ENCODE results near the gene SLC10A1.

DNA sequence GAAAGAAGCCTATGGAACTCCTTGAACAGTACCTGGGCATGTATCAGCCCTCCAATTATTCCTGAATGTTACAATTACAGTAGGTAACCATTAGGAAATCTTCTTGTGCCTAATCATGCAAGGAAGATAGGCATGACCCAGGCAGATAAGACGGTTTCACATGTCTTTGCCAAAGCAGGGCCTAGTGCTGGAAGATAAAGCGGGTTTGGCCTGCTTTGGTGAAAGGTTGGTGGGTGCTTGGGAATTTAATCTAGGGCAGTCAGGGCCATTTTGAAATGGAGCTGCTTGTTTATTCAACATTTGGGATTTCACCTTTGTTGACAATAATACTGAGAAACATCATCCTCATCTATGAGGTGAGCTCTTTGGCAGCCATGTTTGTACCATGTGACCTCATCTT is 42.6 kb downstream of the SLC10A1 start:
- TF ChIP-seq, protein P1, sequence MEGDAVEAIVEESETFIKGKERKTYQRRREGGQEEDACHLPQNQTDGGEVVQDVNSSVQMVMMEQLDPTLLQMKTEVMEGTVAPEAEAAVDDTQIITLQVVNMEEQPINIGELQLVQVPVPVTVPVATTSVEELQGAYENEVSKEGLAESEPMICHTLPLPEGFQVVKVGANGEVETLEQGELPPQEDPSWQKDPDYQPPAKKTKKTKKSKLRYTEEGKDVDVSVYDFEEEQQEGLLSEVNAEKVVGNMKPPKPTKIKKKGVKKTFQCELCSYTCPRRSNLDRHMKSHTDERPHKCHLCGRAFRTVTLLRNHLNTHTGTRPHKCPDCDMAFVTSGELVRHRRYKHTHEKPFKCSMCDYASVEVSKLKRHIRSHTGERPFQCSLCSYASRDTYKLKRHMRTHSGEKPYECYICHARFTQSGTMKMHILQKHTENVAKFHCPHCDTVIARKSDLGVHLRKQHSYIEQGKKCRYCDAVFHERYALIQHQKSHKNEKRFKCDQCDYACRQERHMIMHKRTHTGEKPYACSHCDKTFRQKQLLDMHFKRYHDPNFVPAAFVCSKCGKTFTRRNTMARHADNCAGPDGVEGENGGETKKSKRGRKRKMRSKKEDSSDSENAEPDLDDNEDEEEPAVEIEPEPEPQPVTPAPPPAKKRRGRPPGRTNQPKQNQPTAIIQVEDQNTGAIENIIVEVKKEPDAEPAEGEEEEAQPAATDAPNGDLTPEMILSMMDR (IDR thresholded peaks at IDR 0.05; ENCODE audit: low read depth, low read length, missing input control), result no peak
- TF ChIP-seq RAD21 (IDR thresholded peaks at IDR 0.05) (no peak), YY1 (IDR thresholded peaks at IDR 0.05) (no peak)
